Mesenteric fat pad (tissue), 1 donor: ENCODE results near the gene GAGE10. TPM values are rescaled to one million over a fixed set of nuclear protein-coding genes. Genes with fewer than 3 reads are reported as not detected.
"Not testable (repeated sequence)": the region's sequence is repeated elsewhere in the genome, so short reads cannot be mapped to it uniquely, and the experiment has no call there.

Experiments used
- DNase-seq: peaks from one replicate; pipeline ENCODE4 v3.0.0-alpha.2; 2020; ENCODE audit warnings: low spot score
- total RNA-seq: library from RNA; stranded (reverse); fragmentation: NEBNext Ultra II Directional; extraction: Animal tissue kit (Norgen Biotek cat#: 25700); gene quantifications from one replicate; pipeline ENCODE4 v1.2.1, GENCODE V29; 2021
- donor health status: DM: yes; HTN: yes; CAD: no.

The GAGE10 gene
- total RNA-seq, 1 donor from 2014 or later, result not detected

DNA sequence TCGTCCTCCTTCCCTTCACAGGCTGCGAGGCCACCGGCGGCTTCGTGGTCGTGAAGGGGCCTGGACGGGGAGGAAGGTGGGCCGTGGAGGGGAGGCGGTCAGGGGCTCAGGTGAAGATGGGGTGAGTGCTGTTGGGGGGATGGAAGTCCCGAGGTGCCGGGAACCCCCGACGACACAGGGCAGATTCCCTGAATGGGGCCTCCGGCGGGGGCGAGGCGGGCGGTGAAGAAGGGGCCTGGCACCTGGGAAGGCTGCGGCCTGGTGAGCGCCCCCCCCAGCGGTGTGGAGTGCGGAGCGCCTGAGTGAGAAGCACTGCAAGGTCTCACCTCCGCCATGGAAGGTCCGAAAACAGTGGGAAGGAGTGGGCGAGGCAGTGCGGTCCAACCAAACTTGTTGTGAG lies 18.8 kb downstream of the GAGE10 start:
- not testable (repeated sequence) for DNase-seq

DNA sequence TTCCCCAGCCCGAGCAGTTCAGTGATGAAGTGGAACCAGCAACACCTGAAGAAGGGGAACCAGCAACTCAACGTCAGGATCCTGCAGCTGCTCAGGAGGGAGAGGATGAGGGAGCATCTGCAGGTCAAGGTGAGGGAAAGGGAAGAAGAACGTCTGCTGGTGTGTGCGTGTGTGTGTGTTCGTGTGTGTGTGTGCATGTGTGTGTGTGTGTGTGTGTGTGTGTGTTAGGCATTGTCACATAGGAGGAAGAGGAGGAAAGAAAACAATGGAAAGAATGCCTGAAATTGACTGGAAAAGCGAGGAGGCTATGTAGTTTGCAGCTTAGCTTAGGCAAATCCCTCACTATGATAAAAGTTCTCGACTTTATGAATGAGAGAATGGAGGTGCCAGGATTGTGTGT lies 20.3 kb downstream of the GAGE10 start:
- not testable (repeated sequence) for DNase-seq

DNA sequence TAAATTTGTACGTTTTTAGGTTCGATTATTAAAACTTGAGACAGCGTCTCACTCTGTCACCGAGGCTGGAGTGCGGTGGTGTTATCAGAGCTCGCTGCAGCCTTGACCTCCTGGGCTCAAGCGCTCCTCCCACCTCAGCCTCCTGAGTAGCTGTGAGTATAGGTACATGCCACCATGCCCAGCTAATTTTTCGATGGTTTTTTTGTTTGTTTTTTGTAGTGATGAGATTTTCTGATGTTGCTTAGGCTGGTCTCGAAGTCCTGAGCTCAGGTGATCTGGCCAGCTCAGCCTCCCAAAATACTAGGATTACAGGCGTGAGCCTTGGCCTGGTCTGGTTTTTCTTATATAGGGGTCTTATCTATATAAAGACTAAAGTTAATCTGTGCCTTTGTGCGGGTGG lies 27.0 kb downstream of the GAGE10 start:
- not testable (repeated sequence) for DNase-seq

DNA sequence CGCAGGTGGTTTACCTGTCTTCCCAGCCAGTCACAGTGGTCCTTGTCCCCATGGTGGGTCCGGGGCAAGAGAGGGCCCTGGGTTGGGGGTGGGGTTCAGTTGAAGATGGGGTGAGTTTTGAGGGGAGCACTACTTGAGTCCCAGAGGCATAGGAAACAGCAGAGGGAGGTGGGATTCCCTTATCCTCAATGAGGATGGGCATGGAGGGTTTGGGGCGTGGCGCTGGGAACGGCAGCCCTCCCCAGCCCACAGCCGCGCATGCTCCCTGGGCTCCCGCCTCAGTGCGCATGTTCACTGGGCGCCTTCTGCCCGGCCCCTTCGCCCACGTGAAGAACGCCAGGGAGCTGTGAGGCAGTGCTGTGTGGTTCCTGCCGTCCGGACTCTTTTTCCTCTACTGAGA lies 27.8 kb downstream of the GAGE10 start, which contains the start of gene GAGE13:
Gene GAGE13 (plus strand): TSS at position 301 of the 400 bp plus-strand sequence. CDS start 1,156 bp downstream, outside the sequence.
- not testable (repeated sequence) for DNase-seq

DNA sequence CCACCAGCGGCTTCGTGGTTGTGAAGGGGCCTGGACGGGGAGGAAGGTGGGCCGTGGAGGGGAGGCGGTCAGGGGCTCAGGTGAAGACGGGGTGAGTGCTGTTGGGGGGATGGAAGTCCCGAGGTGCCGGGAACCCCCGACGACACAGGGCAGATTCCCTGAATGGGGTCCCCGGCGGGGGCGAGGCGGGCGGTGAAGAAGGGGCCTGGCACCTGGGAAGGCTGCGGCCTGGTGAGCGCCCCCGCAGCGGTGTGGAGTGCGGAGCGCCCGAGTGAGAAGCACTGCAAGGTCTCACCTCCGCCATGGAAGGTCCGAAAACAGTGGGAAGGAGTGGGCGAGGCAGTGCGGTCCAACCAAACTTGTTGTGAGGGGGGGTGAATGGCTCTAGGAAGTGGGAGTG lies 28.4 kb downstream of the GAGE10 start:
- DNase-seq, result peak; percentile 90

DNA sequence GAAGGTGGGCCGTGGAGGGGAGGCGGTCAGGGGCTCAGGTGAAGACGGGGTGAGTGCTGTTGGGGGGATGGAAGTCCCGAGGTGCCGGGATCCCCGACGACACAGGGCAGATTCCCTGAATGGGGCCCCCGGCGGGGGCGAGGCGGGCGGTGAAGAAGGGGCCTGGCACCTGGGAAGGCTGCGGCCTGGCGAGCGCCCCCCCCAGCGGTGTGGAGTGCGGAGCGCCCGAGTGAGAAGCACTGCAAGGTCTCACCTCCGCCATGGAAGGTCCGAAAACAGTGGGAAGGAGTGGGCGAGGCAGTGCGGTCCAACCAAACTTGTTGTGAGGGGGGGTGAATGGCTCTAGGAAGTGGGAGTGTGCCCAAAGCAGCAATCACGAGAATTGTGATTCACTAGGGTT lies 38.0 kb downstream of the GAGE10 start:
- DNase-seq, result peak; percentile 95

DNA sequence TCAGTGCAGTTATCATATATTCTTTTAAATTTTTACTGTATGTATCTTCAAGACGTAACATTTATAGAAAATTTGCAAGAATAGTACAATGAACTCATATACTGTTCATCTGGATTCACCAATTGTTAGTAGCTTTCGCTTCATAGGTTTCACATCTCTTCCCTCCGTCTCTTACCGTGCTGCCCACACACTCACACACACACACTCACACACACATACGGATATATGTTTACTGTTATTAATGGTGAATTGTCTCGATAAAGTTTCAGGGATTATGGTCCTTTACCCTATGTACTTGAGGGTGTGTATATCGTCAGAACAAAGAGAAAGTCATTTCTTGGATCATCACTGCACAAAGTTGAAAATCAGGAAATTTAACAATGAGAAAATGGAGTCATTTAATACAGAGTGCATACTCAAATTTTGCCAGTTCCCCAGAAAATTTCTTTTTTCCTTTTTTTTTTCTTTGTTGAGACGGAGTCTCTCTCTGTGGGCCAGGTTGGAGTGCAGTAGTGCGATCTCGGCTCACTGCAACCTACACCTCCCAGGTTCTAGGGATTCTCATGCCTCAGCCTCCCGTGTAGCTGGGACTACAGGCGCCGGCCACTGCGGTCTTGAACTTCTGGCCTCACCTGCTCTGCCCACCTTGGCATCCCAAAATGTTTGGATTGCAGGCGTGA lies 41.2 kb downstream of the GAGE10 start:
- not testable (repeated sequence) for DNase-seq

DNA sequence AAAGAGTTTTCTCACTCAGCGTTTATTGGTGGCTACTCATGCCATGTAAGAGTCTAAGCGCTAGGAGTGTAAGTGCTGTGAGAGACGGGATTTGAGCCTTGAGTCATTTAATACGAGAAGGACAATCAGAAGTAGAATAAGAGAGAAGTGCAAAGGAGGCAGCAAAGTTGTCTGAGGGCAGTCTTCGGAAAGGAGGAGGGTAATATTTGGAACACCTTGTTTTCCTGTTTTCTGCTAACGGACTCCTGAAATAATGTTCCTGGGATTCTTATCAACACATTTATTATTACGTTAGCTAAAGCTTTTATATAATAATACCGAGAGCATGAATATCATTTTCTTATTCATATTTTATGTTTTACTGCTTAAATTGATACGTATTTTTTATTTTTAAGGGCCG lies 42.0 kb downstream of the GAGE10 start:
- not testable (repeated sequence) for DNase-seq

DNA sequence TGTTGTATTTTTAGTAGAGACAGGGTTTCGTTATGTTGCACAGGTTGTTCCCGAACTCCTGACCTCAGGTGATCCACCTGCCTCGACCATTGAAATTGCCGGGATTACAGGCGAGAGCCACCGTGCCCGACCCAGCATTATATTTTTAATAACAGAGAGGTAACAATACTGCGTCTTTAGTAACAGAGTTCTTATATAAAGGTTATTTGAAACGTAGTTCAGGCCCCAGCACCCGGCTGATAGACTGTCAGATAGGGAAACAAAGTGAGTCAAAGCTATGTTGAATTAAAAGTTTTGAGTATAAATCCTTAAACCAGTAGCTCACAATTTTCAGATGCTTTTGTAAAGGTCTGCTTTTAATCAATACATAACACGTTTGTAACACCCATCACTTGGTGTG lies 42.7 kb downstream of the GAGE10 start:
- DNase-seq, result peak; percentile 92

Other genes starting within 250 kb of the GAGE10 start
- gene CCDC120, start 244.6 kb upstream of the GAGE10 start, total RNA-seq, result 4.0 TPM
- gene PRAF2, start 229.6 kb upstream of the GAGE10 start, total RNA-seq, result 20.7 TPM
- 73.4 TPM for gene WDR45, start 223.8 kb upstream of the GAGE10 start, total RNA-seq
- 18.2 TPM for gene GPKOW, start 179.9 kb upstream of the GAGE10 start, total RNA-seq
- gene MAGIX, start 140.9 kb upstream of the GAGE10 start, total RNA-seq, result 1.6 TPM
- gene PLP2, start 131.7 kb upstream of the GAGE10 start, total RNA-seq, result 74.3 TPM
- gene PRICKLE3, start 117.3 kb upstream of the GAGE10 start, total RNA-seq, result 12.5 TPM
- 1.00 TPM for gene SYP, start 103.5 kb upstream of the GAGE10 start, total RNA-seq
- not detected for gene CACNA1F, start 70.3 kb upstream of the GAGE10 start, total RNA-seq
- gene CCDC22, start 68.2 kb upstream of the GAGE10 start, total RNA-seq, result 12.3 TPM
- not detected for gene FOXP3, start 38.9 kb upstream of the GAGE10 start, total RNA-seq
- gene PPP1R3F, start 33.9 kb upstream of the GAGE10 start, total RNA-seq, result 2.2 TPM
- not detected for gene GAGE12J, start 18.4 kb downstream of the GAGE10 start, total RNA-seq
- not detected for gene GAGE13, start 27.9 kb downstream of the GAGE10 start, total RNA-seq
- not detected for gene GAGE12C, start 228.5 kb downstream of the GAGE10 start, total RNA-seq
- gene GAGE12D, start 238.1 kb downstream of the GAGE10 start, total RNA-seq, result not detected
- not detected for gene GAGE12E, start 247.6 kb downstream of the GAGE10 start, total RNA-seq